Epithelial cell of proximal tubule (primary cell): ENCODE data around the gene ATP2C1. TPM values are rescaled to one million over a fixed set of nuclear protein-coding genes. Genes with fewer than 3 reads are reported as not detected.

Experiments
- DNase-seq: peaks from one replicate; pipeline ENCODE4 v3.0.0-alpha.2; 2011; ENCODE audit warnings: low read depth
- H3K4me3 ChIP-seq: 2 replicates; pipeline ENCODE4 v1.5.1; 2011; ENCODE audit warnings: low read depth, mild to moderate bottlenecking, low read length
- total RNA-seq: library from RNA; depleted of rRNA; stranded (reverse); fragments of >200 nt; gene quantifications from 2 replicates; pipeline ENCODE4 v1.2.3, GENCODE V29; 2015
- TF ChIP-seq, protein P1 (sequence below): conservative IDR thresholded peaks from 2 replicates; pipeline ENCODE4 v1.5.1; 2012; ENCODE audit warnings: low read depth, mild to moderate bottlenecking, low read length

ATP2C1 gene, protein sequence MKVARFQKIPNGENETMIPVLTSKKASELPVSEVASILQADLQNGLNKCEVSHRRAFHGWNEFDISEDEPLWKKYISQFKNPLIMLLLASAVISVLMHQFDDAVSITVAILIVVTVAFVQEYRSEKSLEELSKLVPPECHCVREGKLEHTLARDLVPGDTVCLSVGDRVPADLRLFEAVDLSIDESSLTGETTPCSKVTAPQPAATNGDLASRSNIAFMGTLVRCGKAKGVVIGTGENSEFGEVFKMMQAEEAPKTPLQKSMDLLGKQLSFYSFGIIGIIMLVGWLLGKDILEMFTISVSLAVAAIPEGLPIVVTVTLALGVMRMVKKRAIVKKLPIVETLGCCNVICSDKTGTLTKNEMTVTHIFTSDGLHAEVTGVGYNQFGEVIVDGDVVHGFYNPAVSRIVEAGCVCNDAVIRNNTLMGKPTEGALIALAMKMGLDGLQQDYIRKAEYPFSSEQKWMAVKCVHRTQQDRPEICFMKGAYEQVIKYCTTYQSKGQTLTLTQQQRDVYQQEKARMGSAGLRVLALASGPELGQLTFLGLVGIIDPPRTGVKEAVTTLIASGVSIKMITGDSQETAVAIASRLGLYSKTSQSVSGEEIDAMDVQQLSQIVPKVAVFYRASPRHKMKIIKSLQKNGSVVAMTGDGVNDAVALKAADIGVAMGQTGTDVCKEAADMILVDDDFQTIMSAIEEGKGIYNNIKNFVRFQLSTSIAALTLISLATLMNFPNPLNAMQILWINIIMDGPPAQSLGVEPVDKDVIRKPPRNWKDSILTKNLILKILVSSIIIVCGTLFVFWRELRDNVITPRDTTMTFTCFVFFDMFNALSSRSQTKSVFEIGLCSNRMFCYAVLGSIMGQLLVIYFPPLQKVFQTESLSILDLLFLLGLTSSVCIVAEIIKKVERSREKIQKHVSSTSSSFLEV
- total RNA-seq, result 72.6 and 104 TPM in 2 replicates

DNA sequence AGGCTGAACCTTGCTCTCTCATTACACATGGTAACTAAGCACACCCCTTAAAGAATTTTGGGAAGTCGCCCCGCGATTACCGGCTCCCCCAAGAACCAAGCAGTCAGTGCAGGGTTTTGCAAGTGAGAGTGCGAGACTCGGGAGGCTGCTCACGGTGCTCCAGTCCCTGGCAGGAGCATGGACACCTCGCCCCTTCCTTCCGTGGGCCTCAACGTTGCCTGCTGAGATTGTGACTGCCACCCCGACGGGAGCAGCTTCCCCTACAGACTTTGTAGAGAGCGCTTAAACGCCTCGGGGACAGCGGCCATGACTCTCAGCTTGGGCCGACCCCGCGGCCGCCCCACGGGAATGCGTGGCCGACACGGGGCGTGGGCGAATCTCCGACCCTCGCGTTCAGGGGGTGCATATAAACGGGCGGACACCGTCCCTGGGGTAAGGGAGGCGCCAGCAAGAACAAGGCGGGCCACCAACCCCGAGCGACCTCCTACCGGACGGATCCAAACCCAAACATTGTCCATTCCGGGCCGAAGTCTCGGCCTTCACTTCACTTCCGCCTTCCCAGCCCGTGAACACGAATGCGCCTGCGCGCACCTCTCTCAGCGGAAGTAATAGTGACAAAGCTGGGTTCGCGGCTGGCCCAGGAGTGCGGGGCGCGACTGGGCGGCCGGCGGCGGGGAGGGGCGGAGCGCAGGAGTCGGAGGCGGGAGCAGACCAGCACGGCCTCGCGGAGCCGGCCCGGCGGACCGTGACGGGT, at the start of gene ATP2C1:
Gene ATP2C1, plus strand, starts transcription at position 709 of the 754 bp plus-strand sequence. CDS start 686 bp downstream, outside the sequence.
- peak; percentile 41 for DNase-seq
- H3K4me3 ChIP-seq, result peak within 1 kb of the TSS; percentile 94
- TF ChIP-seq, protein P1, sequence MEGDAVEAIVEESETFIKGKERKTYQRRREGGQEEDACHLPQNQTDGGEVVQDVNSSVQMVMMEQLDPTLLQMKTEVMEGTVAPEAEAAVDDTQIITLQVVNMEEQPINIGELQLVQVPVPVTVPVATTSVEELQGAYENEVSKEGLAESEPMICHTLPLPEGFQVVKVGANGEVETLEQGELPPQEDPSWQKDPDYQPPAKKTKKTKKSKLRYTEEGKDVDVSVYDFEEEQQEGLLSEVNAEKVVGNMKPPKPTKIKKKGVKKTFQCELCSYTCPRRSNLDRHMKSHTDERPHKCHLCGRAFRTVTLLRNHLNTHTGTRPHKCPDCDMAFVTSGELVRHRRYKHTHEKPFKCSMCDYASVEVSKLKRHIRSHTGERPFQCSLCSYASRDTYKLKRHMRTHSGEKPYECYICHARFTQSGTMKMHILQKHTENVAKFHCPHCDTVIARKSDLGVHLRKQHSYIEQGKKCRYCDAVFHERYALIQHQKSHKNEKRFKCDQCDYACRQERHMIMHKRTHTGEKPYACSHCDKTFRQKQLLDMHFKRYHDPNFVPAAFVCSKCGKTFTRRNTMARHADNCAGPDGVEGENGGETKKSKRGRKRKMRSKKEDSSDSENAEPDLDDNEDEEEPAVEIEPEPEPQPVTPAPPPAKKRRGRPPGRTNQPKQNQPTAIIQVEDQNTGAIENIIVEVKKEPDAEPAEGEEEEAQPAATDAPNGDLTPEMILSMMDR, result no peak

DNA sequence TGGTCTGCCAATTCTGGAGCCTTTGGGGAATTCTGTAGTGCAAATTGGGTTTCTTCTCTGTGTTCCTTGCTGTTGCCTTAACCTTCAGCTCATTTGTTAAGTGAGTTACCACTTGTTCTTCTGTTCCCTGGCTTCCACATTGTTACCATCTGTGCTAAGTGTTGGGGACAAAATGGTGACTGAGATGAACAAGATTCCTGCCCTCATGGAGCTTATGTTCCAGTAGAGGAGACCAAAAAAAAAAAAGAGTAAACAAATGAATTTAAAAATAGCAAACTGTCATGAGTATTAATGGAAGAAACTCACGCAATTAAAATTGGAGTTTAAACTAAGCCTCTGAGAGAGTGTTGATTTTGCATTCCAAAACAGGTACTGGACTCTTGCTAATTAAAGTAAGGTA, 49.4 kb upstream of the ATP2C1 start:
- TF ChIP-seq, protein P1, result no peak
- no peak for DNase-seq
- H3K4me3 ChIP-seq, result no peak overlapping the region

DNA sequence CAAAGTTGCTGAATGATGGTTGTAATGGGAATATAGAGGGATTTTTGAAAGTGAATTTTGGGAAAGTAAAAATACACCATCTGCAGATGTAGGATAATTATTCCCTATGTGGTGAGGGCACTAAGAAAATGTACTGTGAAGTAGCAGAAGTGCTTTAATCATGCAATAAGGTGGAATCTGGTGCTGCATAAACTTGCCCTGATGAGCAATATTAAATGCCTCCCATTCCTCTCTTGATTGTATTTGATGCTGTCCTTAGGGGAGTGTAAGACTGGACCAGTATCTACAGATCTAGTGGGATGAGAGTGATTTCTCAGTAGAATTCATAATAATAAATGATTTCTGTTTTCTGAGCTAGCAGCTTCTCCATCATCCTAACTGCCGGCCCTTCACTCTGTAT, 47.7 kb upstream of the ATP2C1 start:
- TF ChIP-seq, protein P1, result no peak
- no peak for DNase-seq
- no peak overlapping the region for H3K4me3 ChIP-seq

DNA sequence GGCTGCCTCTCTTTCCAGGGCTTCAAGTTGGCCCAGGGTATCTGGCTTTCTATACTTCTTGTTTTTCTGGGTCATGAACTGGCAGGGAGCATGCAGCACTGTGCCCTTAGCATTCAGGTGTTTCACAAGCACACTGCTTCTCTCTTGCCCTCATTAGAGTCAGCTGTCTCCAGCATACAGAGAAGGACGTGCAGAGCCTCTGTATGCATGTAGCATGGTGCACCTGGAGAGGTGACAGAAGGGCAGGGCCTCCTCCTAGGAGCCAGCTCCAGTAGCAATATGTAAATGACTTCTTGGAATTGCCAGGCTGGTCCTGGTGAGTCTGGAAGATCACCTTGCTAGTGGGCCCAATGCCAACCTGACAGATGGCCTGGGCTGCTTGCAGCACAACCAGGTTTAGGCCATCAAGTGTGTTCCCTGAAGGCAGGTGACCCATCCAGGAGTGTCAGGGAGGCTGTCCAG, 44.8 kb upstream of the ATP2C1 start:
- TF ChIP-seq, protein P1, result no peak
- H3K4me3 ChIP-seq, result no peak overlapping the region
- no peak for DNase-seq

DNA sequence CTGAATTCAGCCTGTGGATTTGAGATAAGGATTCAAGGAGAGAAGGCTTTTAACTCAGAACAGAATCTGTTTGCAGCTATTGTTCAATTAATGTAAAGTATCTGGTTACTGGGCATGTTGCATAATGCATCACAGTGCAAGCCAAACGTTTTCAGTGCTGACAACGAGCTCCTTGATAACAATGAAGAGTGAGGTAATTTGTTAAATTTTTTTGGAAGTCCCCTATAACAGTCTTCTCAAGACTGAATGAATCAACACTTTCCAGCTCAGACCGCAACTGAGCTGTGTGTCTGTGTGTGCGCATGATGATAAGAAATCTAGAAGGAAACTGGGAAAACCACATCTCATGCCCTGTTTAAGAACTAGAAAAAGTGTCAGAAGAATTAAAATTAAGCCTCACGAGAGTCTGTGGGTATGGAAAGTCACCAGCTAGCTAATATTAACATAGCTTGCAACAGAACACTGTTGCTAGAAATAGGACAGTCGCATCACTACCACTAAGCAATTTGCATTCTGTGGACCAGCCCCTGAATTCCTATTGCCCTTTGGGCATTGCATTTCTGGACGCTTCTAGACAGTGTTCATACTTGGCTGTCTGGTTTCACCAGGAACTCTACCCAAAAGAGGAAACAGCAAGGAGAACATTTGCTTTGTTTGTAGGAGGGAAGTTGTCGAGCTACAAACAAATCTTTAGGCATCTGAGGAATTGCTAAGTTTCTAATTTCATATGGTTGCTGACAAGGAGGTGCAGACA, 43.7 kb upstream of the ATP2C1 start:
- TF ChIP-seq, protein P1, result no peak
- no peak for DNase-seq
- no peak overlapping the region for H3K4me3 ChIP-seq

DNA sequence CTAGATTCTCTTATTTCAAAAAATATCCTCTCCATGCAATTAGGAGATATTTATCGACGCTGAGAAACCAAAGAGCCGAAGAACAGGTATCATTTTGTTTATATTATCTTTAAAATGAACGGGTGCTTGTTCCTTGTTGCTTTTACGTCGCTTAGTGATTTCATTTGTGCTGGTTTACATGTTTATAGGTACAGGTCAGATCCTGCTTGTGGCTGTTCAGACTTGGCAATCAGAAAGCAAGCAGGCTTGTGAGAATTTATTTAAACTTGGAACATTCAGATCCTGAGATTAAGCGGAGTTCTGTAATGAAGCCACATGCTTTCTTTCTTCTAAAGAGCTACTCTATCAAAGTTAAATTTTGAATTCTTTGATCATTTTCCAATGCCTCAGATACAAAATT, 43.0 kb upstream of the ATP2C1 start:
- DNase-seq, result no peak
- no peak overlapping the region for H3K4me3 ChIP-seq
- TF ChIP-seq, protein P1, result no peak
